GM23338 (cell line): ENCODE data around the gene ZNF74.

ENCODE experiments used
- CREB1 ChIP-seq: fragments of 250-450 bp; sonication (Bioruptor Pico); IDR thresholded peaks from 2 replicates; pipeline ENCODE4 v1.5.0; 2020; ENCODE audit warnings: low read depth, mild to moderate bottlenecking, moderate library complexity
- CTCF ChIP-seq, 2 experiments: fragments of 200-600 bp in 1 of 2; sonication (generic) in 1 of 2; conservative IDR thresholded peaks; 2 replicates each; pipeline versions ENCODE4 v1.5.1 to v1.6.1; 2016 to 2017; ENCODE audit warnings: antibody characterized with exemption in 2 of 2, low read depth in 2 of 2, mild to moderate bottlenecking in 2 of 2, moderate library complexity in 1 of 2
- ETS1 ChIP-seq: IDR thresholded peaks from 2 replicates; pipeline ENCODE4 v1.6.1; 2016; ENCODE audit warnings: antibody characterized with exemption
- EZH2 ChIP-seq: fragments of 200-600 bp; sonication (generic); IDR thresholded peaks from one replicate; pipeline ENCODE4 v1.8.0; 2017; ENCODE audit warnings: antibody characterized with exemption, mild to moderate bottlenecking, low read depth; ENCODE audit not compliant: unreplicated experiment
- EZH2phosphoT487 ChIP-seq: fragments of 200-600 bp; sonication (generic); IDR thresholded peaks from one replicate; pipeline ENCODE4 v1.8.1; 2018; ENCODE audit warnings: antibody characterized with exemption; ENCODE audit not compliant: unreplicated experiment
- JUNB ChIP-seq: IDR thresholded peaks from one replicate; pipeline ENCODE4 v1.6.1; 2016; ENCODE audit warnings: antibody characterized with exemption; ENCODE audit not compliant: unreplicated experiment
- NANOG ChIP-seq: IDR thresholded peaks from 2 replicates; pipeline ENCODE4 v1.6.1; 2016; ENCODE audit warnings: antibody characterized with exemption, borderline replicate concordance
- POLR2AphosphoS5 ChIP-seq: IDR thresholded peaks from 2 replicates; pipeline ENCODE4 v1.6.1; 2016; ENCODE audit warnings: antibody characterized with exemption, low read depth
- REST ChIP-seq: IDR thresholded peaks from one replicate; pipeline ENCODE4 v1.6.1; 2018; ENCODE audit warnings: antibody characterized with exemption; ENCODE audit not compliant: unreplicated experiment
- STAT1 ChIP-seq: IDR thresholded peaks from one replicate; pipeline ENCODE4 v1.6.1; 2016; ENCODE audit warnings: antibody characterized with exemption; ENCODE audit not compliant: unreplicated experiment
- ZNF114 ChIP-seq: fragments of 250-450 bp; sonication (Bioruptor Pico); IDR thresholded peaks from 2 replicates; pipeline ENCODE4 v1.5.0; 2020; ENCODE audit warnings: mild to moderate bottlenecking, moderate library complexity
- ZNF331 ChIP-seq: fragments of 250-450 bp; sonication (Bioruptor Pico); IDR thresholded peaks from 2 replicates; pipeline ENCODE4 v1.5.0; 2020; ENCODE audit warnings: low read depth, mild to moderate bottlenecking, moderate library complexity
- ZNF462 ChIP-seq: fragments of 250-450 bp; sonication (Bioruptor Pico); IDR thresholded peaks from 2 replicates; pipeline ENCODE4 v1.5.0; 2020; ENCODE audit warnings: mild to moderate bottlenecking, moderate library complexity

GRCh38 chr22:20425566-20426258 is 31.8 kb downstream of the ZNF74 start:
- TF ChIP-seq CTCF (conservative IDR thresholded peaks at IDR 0.05; ENCODE audit: low read depth in 2 of 2), result no peak
- TF ChIP-seq POLR2AphosphoS5, result no peak
- no peak for TF ChIP-seq ZNF331 (CRISPR knock-in tag)
- no peak for TF ChIP-seq ZNF114 (CRISPR knock-in tag)
- TF ChIP-seq EZH2phosphoT487, result no peak
- peak; percentile 45 for TF ChIP-seq EZH2
- no peak for TF ChIP-seq REST
- no peak for TF ChIP-seq ETS1
- no peak for TF ChIP-seq CREB1 (CRISPR knock-in tag)
- TF ChIP-seq NANOG, result no peak
- TF ChIP-seq STAT1, result no peak
- no peak for TF ChIP-seq JUNB
- no peak for TF ChIP-seq ZNF462
